BJ (cell line): Measurements from ENCODE around the gene BNIP3. TPM values are rescaled to one million over a fixed set of nuclear protein-coding genes. Genes with fewer than 3 reads are reported as not detected.

Experiments used
- CTCF ChIA-PET: fragments of 350-600 bp; formaldehyde crosslinking; extraction: SDS; loops from one replicate; lab custom pipeline; 2021; ENCODE audit warnings: antibody characterized with exemption, inconsistent platforms; lab: Yijun Ruan, JAX
- POLR2A ChIA-PET: fragments of 300-600 bp; sonication (Branson Sonifier 250); formaldehyde crosslinking; extraction: SDS; loops from one replicate; lab custom pipeline; 2021; ENCODE audit warnings: antibody characterized with exemption; lab: Charles Lee
- DNase-seq: peaks from one replicate; pipeline ENCODE4 v3.0.0-alpha.2; 2011; ENCODE audit warnings: low read depth
- H3K27me3 ChIP-seq: 2 replicates; pipeline ENCODE4 v1.6.0; 2011; ENCODE audit warnings: low read length; ENCODE audit not compliant: control insufficient read depth, insufficient read depth
- H3K36me3 ChIP-seq: 2 replicates; pipeline ENCODE4 v1.5.1; 2011; ENCODE audit warnings: low read length; ENCODE audit not compliant: control insufficient read depth, insufficient read depth
- H3K4me3 ChIP-seq: 2 replicates; pipeline ENCODE4 v1.5.1; 2011; ENCODE audit warnings: low read depth, mild to moderate bottlenecking, control low read depth, low read length
- polyA plus RNA-seq: library from polyadenylated mRNA; depleted of rRNA; stranded (reverse); fragments of >200 nt; gene quantifications from 2 replicates; pipeline ENCODE4 v1.2.3, GENCODE V29; 2011
- TF ChIP-seq, protein P1 (sequence below): IDR thresholded peaks from 2 replicates; pipeline ENCODE4 v1.5.1; 2011; ENCODE audit warnings: low read depth, mild to moderate bottlenecking, control low read depth, inconsistent platforms, low read length, moderate library complexity; ENCODE audit not compliant: insufficient read depth

The BNIP3 gene
- polyA plus RNA-seq, 1 experiment = 89.1 TPM

DNA sequence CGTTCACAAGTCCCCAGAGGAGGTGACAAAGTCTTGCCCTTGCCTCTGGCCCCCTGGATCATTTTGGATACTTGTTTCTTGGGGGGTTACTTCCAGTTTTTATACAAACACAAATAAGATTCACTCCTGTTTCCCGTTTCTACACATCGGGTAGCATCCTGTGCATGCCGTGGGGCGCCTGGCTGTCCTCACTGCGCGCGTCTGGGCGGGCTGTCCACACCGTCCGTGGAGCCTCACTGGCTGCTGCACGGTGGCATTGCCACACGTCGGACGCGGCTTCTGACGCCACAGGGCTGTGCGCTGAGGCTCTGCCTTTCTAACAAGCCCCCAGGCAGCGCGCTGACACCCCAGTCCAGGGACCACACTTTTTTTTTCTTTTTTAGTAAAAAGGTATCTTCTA is 18.4 kb downstream of the BNIP3 start:
- no peak for DNase-seq

DNA sequence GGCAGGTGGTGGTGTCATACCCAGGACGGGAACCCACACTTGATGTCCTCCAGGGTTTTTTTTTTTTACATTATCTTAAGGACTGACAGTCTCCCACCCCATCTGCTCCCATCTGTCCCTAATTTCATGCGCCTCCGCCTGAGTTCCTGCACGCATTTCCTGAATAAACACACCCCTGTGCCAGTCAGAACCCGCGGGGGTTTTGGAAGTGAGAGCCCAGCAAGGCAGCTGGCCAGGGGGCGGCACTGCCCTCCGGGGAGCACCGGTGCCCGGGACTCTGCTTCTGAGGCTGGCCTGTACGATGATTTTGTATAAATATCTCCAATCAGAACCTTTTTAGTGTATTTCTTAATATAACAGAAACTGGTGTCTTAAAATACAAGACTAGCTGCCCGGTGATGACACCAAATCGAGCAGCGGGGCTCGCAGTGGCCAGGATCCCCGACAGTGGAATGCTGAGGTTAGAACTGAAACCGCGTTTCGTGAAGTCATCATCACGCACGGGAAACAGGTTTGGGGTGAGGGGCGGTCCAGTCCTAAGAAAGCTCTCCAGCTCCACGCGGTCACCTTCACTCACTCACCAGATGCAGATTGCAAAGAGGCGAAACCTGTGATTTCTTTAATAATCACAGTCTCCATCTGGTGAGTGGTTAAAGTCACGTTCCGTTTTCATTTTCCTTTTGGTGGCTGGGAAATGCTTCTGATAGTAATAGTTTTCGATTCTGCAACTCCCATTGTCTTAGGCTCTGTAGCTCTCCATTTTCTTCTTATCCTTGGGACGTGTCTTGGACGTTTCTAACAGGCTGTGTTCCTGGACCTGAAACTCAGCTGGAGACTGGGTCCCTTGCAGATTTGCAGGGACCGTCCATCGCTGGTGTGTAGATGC is 19.7 kb downstream of the BNIP3 start:
- H3K27me3 ChIP-seq = no peaks in the 10 kb centered on the region
- DNase-seq = no peak
- ChIA-PET POLR2A (no interaction called here), CTCF (interaction anchor here (0.6 to 1.9 kb wide), 3 partner anchors 16 to 61 kb away, joined by 3 to 5 read pairs (median 4); no protein-coding TSS in a partner anchor)
- peaks cover 11% of the 10 kb centered on the region for H3K36me3 ChIP-seq
- TF ChIP-seq, protein P1, sequence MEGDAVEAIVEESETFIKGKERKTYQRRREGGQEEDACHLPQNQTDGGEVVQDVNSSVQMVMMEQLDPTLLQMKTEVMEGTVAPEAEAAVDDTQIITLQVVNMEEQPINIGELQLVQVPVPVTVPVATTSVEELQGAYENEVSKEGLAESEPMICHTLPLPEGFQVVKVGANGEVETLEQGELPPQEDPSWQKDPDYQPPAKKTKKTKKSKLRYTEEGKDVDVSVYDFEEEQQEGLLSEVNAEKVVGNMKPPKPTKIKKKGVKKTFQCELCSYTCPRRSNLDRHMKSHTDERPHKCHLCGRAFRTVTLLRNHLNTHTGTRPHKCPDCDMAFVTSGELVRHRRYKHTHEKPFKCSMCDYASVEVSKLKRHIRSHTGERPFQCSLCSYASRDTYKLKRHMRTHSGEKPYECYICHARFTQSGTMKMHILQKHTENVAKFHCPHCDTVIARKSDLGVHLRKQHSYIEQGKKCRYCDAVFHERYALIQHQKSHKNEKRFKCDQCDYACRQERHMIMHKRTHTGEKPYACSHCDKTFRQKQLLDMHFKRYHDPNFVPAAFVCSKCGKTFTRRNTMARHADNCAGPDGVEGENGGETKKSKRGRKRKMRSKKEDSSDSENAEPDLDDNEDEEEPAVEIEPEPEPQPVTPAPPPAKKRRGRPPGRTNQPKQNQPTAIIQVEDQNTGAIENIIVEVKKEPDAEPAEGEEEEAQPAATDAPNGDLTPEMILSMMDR = no peak
- H3K4me3 ChIP-seq = peak overlapping the region; percentile 25

More for the DNA sequence above, 18.4 kb downstream of the BNIP3 start:
- ChIA-PET CTCF (interaction anchor here (1.4 kb wide), 1 partner anchor 60 kb away, joined by 4 read pairs; no protein-coding TSS in a partner anchor), POLR2A (no interaction called here)
- Histone ChIP-seq H3K4me3 (no peak overlapping the region), H3K27me3 (no peaks in the 10 kb centered on the region), H3K36me3 (peaks cover 8% of the 10 kb centered on the region)
- TF ChIP-seq, protein P1 = no peak

DNA sequence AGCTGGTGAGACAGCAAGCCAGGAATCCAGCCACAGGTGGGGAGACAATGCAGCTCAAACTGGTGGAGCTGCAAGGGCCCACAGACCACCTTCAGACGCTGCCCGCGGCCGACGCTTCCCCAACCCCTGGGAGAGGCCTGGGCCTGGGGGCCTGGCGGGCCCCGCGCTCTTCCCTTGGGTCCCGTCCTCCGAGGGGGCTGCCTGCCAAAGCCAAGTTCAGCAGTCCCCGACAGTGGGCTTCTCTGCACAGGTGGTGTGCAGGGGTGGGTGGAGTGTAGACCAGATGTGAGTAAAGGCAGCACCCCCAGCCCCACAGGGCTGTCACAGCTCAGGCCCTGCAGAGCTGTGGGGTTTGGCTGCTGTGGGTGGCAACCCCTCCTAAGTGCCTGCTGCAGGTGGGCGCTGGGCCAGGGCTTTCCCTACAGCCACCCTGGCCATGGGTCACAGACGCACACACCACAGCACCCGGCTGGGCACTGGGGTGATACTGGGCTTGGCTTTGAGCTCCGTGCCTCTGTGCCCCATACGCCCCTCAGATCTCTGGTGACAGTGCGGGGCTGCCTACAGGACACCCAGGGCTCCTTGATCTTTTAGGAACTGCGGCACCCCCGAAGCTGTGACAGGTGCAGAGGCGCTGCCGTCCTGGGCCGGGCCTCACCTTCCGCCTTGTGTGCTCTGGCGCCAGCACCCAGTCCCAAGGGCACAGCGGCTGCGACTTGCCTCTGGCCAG is 20.5 kb downstream of the BNIP3 start:
- POLR2A ChIA-PET = no interaction called here

DNA sequence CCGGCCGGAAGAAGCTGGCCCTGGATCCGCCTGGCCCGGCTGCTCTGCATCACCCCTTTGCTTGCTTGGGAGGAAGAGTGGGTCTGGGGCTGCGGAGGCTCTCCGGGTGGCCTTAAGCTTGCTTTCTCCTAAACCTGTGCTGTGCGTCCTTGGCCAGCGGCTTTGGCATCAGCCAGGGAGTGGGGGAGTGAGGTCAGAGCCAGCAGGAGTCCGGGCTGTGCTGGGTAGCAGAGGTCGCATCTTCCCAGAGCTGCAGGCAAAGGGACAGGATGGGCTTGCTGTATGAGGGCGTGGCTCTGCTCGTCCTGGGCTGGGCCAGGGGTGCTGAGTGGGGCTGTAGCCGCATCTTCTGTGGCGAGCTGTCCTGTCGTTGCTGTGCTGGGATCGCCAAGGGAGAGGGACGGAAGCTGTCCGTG is 21.1 kb downstream of the BNIP3 start:
- DNase-seq = no peak
- ChIA-PET CTCF (interaction anchor here (1.0 to 1.9 kb wide), 2 partner anchors 62 to 941 kb away, joined by 3 to 5 read pairs; no protein-coding TSS in a partner anchor), POLR2A (no interaction called here)
- Histone ChIP-seq H3K27me3 (no peaks in the 10 kb centered on the region), H3K4me3 (no peak overlapping the region), H3K36me3 (peaks cover 14% of the 10 kb centered on the region)
- TF ChIP-seq, protein P1 = no peak

More for the DNA sequence above, 20.5 kb downstream of the BNIP3 start:
- peaks cover 12% of the 10 kb centered on the region for H3K36me3 ChIP-seq
- CTCF ChIA-PET = interaction anchor here (1.0 to 1.9 kb wide), 2 partner anchors 62 to 941 kb away, joined by 3 to 5 read pairs; no protein-coding TSS in a partner anchor
- no peak for DNase-seq
- TF ChIP-seq, protein P1 = no peak
- H3K4me3 ChIP-seq = no peak overlapping the region
- no peaks in the 10 kb centered on the region for H3K27me3 ChIP-seq

DNA sequence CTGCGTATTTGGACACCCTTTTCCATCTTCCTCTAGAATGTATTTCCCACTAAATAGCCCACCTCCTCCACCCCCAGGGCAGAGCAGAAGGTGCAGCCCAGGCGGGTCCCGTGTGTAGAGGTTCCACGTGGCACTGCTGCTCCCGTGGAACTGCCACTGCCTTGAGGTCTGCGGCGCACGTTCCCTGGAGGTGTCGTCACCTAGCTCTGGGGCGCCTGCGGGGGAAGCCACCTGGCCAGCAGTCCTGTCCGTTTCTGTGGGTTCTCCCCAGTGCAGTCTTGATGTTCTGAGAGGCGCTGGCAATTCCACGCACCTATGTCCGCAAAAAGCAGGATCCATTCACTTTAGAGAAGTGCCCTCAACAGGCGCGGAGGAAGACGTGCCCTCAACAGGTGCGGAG is 21.9 kb downstream of the BNIP3 start:
- no peak for DNase-seq
- ChIA-PET CTCF (interaction anchor here (1.9 kb wide), 1 partner anchor 63 kb away, joined by 5 read pairs; no protein-coding TSS in a partner anchor), POLR2A (no interaction called here)
- H3K4me3 ChIP-seq = no peak overlapping the region
- H3K27me3 ChIP-seq = no peaks in the 10 kb centered on the region
- TF ChIP-seq, protein P1 = no peak
- peaks cover 14% of the 10 kb centered on the region for H3K36me3 ChIP-seq
